GM12875 (cell line): Measurements from ENCODE around the gene PC.

Source experiments
- H3K4me3 ChIP-seq: one replicate; pipeline ENCODE4 v1.5.1; 2011; ENCODE audit warnings: low read depth, low read length, control low read depth
- CTCF ChIP-seq: IDR thresholded peaks from 2 replicates; pipeline ENCODE4 v1.5.1; 2011; ENCODE audit warnings: low read depth, mild to moderate bottlenecking, control low read depth, inconsistent platforms, low read length, moderate library complexity, borderline replicate concordance; ENCODE audit not compliant: insufficient read depth

PC gene

DNA sequence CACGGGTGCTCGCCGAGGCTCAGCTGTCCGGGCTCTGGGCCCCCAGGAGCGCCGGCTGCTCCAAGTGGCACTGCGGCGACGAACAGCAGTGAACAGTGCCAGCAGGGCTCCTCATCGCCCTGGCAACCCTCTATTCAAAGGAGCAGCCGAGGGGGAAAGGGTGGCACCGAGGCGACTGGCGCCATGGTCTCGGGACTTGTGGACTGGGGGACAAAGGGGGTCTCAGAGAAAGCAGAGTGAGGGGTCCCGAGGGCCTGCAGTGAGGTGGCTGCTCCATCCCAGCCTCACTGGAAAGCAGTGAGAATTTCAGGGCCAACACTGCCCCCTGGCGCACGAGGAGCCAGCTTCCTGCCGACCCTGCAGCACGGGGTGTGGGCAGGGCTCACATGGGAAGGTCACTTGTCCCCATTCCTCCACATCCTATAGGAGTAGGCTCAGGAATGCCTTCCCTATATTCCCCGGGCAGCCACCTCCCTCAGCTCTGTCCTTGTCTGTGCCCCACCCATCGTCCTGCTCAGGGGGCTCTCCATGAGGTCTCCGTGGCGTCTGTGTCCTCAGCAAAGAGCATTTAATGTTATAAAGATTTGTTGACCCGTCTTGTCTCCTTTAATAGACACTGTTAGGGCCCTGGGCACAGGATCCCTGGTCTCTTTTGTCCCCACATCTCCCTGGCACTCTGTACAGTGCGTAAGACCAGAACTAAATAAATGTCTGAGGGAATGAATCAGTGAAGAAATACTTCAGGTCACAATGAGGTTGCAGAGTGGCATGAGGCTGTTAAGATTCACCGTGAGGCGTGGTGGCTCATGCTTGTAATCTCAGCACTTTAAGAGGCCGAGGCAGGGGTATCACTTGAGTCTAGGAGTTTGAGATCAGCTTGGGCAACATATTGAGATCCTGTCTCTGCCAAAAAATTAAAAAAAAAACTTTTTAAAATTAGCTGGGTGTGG, 74.9 kb downstream of the PC start:
- peak; percentile 89 for TF ChIP-seq CTCF
- no peak overlapping the region for H3K4me3 ChIP-seq

GRCh38 chr11:66882561-66883015, 75.6 kb downstream of the PC start:
- no peak for TF ChIP-seq CTCF
- H3K4me3 ChIP-seq, result no peak overlapping the region

DNA sequence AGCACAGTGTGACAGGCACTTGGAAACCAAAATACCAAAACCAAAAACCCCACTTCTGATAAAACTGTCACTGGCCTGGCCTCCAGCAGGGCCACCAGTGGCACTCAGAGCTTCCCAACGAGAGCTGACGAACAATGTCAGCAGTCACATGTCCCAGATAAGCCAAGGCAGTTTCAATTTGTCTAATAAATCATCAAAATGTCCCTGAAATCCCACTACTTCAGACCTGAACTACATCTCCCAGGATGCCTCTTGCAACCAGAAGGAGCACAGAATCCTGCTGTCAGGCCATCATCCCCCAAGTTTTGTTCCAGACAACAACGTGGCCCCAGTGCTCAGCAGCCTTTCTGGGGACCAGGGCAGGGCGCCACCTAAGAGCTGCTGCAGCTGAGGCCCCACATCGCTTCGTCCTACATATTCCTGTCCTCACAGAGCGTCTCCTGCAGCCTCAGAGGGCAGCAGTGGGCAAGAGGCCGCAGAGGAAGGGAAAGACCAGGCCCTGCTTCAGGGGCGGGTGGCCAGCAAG, 76.2 kb downstream of the PC start:
- no peak for TF ChIP-seq CTCF
- H3K4me3 ChIP-seq, result no peak overlapping the region

GRCh38 chr11:66881451-66881835, 76.7 kb downstream of the PC start:
- no peak overlapping the region for H3K4me3 ChIP-seq
- TF ChIP-seq CTCF, result no peak

DNA sequence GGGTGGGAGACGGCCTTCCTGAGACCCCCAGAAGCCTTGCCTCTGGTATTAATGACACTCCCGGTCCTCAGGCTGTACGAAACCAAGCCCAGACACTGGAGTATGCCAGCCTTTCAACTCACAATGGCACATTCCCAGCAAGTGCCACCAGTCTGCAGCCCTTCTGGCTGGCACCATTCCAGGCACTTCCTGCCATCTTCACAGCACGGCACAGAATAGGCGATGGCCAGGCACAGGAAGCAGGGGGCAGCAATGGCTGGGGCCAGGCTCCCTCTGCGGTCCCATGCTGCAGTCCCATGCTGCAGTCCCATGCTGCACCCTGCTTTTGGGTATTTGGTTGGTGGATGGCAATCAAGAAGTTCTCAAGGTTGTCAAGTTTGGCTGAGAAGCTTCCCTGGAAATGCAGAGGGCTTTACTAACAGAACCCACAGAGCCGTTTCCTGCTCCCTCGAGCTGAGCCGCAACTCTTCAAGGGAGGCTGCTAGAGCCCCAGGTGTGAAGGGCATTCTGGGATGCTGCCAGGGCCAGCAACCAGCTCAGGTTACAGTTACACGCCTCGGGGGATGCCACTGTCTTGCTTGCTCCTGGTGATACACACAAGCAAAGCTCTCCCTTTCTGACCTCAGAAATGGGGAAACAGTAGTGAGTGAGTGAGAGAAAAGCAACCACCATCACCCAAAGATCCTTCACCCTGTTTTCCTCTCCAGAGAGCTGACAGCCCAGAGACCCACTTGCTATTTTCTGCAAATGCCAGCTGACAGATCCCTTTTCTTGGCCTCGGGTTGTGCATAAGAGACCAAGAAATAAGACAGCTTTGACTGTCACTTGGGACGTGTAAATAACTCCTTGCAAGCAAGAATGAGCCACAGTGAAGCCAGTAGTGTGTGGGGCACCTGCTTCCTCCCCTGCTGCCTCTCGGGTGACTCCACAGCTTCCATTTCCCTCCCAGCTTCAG, 77.4 kb downstream of the PC start:
- no peak overlapping the region for H3K4me3 ChIP-seq
- TF ChIP-seq CTCF, result no peak

DNA sequence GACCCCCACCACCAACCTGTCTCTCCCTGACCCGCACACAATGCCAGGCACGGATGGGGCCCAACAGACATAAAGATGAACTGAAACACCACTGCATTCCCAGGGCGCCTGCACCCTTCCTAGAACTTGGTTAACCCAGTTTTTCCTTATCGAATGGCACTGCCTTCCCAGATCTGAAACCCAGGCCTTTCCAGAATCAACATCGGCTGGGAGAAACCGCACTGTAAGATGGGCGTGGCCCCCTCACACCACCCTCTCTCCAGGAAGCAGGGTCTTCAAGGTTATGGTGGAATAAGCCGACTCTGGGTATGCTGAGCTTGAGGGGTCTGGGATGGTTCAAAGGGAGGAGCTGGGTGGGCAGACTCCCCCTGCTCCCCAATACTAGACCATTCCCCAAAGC, 78.2 kb downstream of the PC start:
- no peak overlapping the region for H3K4me3 ChIP-seq
- TF ChIP-seq CTCF, result no peak
